ENCODE measurements around the gene EPDR1.

EPDR1 gene

GRCh38 chr7:37982423-37982822 lies 62.0 kb downstream of the EPDR1 start:
- no peak for DNase-seq

- no peak for DNase-seq
These were observed 64.4 kb downstream of the EPDR1 start for GRCh38 chr7:37984750-37985390.

- no peak for DNase-seq
These were observed 66.5 kb downstream of the EPDR1 start for GRCh38 chr7:37986908-37987330.

- no peak for DNase-seq
These were observed 67.3 kb downstream of the EPDR1 start for GRCh38 chr7:37987732-37988131.

- no peak for DNase-seq
These were observed 68.5 kb downstream of the EPDR1 start for GRCh38 chr7:37988721-37989650.

GRCh38 chr7:37990337-37990736 lies 69.9 kb downstream of the EPDR1 start:
- DNase-seq, result no peak

- no peak for DNase-seq
These were observed 72.6 kb downstream of the EPDR1 start for GRCh38 chr7:37993060-37993501.

GRCh38 chr7:37999673-38000072 lies 79.2 kb downstream of the EPDR1 start:
- no peak for DNase-seq

GRCh38 chr7:38000272-38000671 lies 79.8 kb downstream of the EPDR1 start:
- DNase-seq, result no peak
